IMR-90 (cell line): Measurements from ENCODE around the gene DLL1. TPM values are rescaled to one million over a fixed set of nuclear protein-coding genes. Genes with fewer than 3 reads are reported as not detected.

ENCODE experiments used
- ATAC-seq: fragments of 200-7000 bp; cut with Tn5 transposase; 2 replicates; pipeline ENCODE4 v1.9.1; 2020; ENCODE audit warnings: low read depth, mild to moderate bottlenecking, moderate library complexity
- BruUV-seq: library from RNA; stranded (reverse); fragments of 400-500 nt; replicated peaks from 2 replicates; lab custom pipeline; 2021; lab: Mats Ljungman, UMichigan
- CTCF ChIA-PET: fragments of 300-600 bp; formaldehyde crosslinking; extraction: SDS; loops from one replicate; lab custom pipeline; 2021; ENCODE audit warnings: antibody characterized with exemption; lab: Yijun Ruan, JAX
- POLR2A ChIA-PET: fragments of 300-600 bp; sonication (Branson Sonifier 250); formaldehyde crosslinking; loops from one replicate; lab custom pipeline; 2022; ENCODE audit warnings: antibody characterized with exemption; ENCODE audit not compliant: unreplicated experiment; lab: Charles Lee
- DNase-seq: peaks from one replicate; pipeline ENCODE4 v3.0.0; 2013
- H2AFZ ChIP-seq: replicated peaks from 2 replicates; pipeline ENCODE3; 2013; ENCODE audit warnings: low read length, mild to moderate bottlenecking; ENCODE audit not compliant: poor library complexity
- H2AK5ac ChIP-seq: 2 replicates; pipeline ENCODE4 v1.6.1; 2013; ENCODE audit warnings: low read depth, low read length, inconsistent platforms
- H2AK9ac ChIP-seq: replicated peaks from 2 replicates; pipeline ENCODE3; 2013; ENCODE audit warnings: mild to moderate bottlenecking, low read depth, low read length, moderate library complexity; ENCODE audit not compliant: poor library complexity
- H2BK120ac ChIP-seq: 2 replicates; pipeline ENCODE4 v1.6.1; 2013; ENCODE audit warnings: low read depth, low read length, inconsistent platforms
- H2BK15ac ChIP-seq: 3 replicates; pipeline ENCODE4 v1.6.1; 2013; ENCODE audit warnings: low read depth, low read length, inconsistent platforms
- H2BK20ac ChIP-seq: 2 replicates; pipeline ENCODE4 v1.6.1; 2013; ENCODE audit warnings: low read depth, mild to moderate bottlenecking, inconsistent platforms, low read length, moderate library complexity
- H2BK5ac ChIP-seq: 2 replicates; pipeline ENCODE4 v1.6.1; 2013; ENCODE audit warnings: mild to moderate bottlenecking, low read depth, low read length, inconsistent platforms; ENCODE audit not compliant: poor library complexity, severe bottlenecking
- H3K14ac ChIP-seq: replicated peaks from 2 replicates; pipeline ENCODE4 v1.6.1; 2013; ENCODE audit warnings: low read depth, low read length, inconsistent platforms
- H3K18ac ChIP-seq: 2 replicates; pipeline ENCODE4 v1.6.1; 2013; ENCODE audit warnings: low read depth, low read length, control low read depth
- H3K23ac ChIP-seq: 2 replicates; pipeline ENCODE4 v1.6.1; 2013; ENCODE audit warnings: low read depth, low read length, inconsistent platforms
- H3K27ac ChIP-seq: 2 replicates; pipeline ENCODE4 v1.5.1; 2013; ENCODE audit warnings: mild to moderate bottlenecking, control low read depth, low read length; ENCODE audit not compliant: insufficient read depth
- H3K27me3 ChIP-seq: 2 replicates; pipeline ENCODE4 v1.6.1; 2013; ENCODE audit warnings: low read length; ENCODE audit not compliant: control insufficient read depth, insufficient read depth
- H3K36me3 ChIP-seq: 2 replicates; pipeline ENCODE4 v1.6.1; 2013; ENCODE audit warnings: low read length, mixed read lengths; ENCODE audit not compliant: control insufficient read depth, insufficient read depth
- H3K4ac ChIP-seq: 2 replicates; pipeline ENCODE4 v1.6.1; 2013; ENCODE audit warnings: low read depth, low read length, inconsistent platforms
- H3K4me1 ChIP-seq: 2 replicates; pipeline ENCODE4 v1.6.1; 2013; ENCODE audit warnings: low read length, mixed read lengths; ENCODE audit not compliant: control insufficient read depth, insufficient read depth
- H3K4me2 ChIP-seq: 2 replicates; pipeline ENCODE4 v1.6.1; 2013; ENCODE audit warnings: low read depth, mild to moderate bottlenecking, control low read depth, low read length, moderate library complexity
- H3K4me3 ChIP-seq: 2 replicates; pipeline ENCODE4 v1.5.1; 2013; ENCODE audit warnings: low read depth, mild to moderate bottlenecking, control low read depth, low read length, moderate library complexity; ENCODE audit not compliant: insufficient read depth
- H3K56ac ChIP-seq: 2 replicates; pipeline ENCODE4 v1.6.1; 2013; ENCODE audit warnings: low read length, inconsistent platforms; ENCODE audit not compliant: insufficient read depth; ENCODE audit errors: extremely low read depth
- H3K79me1 ChIP-seq, 2 experiments: 2 replicates each; pipeline ENCODE4 v1.6.1; 2013; ENCODE audit warnings: low read length in 2 of 2, inconsistent platforms in 1 of 2, low read depth in 1 of 2
- H3K9ac ChIP-seq: 2 replicates; pipeline ENCODE4 v1.6.1; 2013; ENCODE audit warnings: low read depth, low read length, control low read depth
- H3K9me1 ChIP-seq: 2 replicates; pipeline ENCODE4 v1.6.1; 2013; ENCODE audit warnings: low read length, inconsistent platforms; ENCODE audit not compliant: insufficient read depth
- H3K9me3 ChIP-seq: 2 replicates; pipeline ENCODE4 v1.6.1; 2013; ENCODE audit warnings: low read length; ENCODE audit not compliant: control insufficient read depth, insufficient read depth
- H4K20me1 ChIP-seq: 2 replicates; pipeline ENCODE4 v1.6.1; 2013; ENCODE audit warnings: low read length, inconsistent platforms; ENCODE audit not compliant: insufficient read depth
- H4K5ac ChIP-seq: 2 replicates; pipeline ENCODE4 v1.6.1; 2013; ENCODE audit warnings: mild to moderate bottlenecking, low read depth, low read length, control low read depth
- H4K8ac ChIP-seq, 2 experiments: 2 replicates each; pipeline ENCODE4 v1.6.1; 2013; ENCODE audit warnings: low read depth in 2 of 2, low read length in 2 of 2, control low read depth in 1 of 2, inconsistent platforms in 1 of 2
- H4K91ac ChIP-seq: 2 replicates; pipeline ENCODE4 v1.6.1; 2013; ENCODE audit warnings: low read depth, low read length, inconsistent platforms; ENCODE audit not compliant: insufficient read depth
- BHLHE40 ChIP-seq: fragments of 150-350 bp; IDR thresholded peaks from 2 replicates; pipeline ENCODE4 v1.6.1; 2016; ENCODE audit warnings: mild to moderate bottlenecking, low read depth, low read length
- CEBPB ChIP-seq: IDR thresholded peaks from 2 replicates; pipeline ENCODE4 v1.6.1; 2012; ENCODE audit warnings: low read depth, low read length, improper control_type of control experiment
- CHD1 ChIP-seq: IDR thresholded peaks from 2 replicates; pipeline ENCODE4 v1.6.1; 2012; ENCODE audit warnings: low read depth, low read length, improper control_type of control experiment
- ELK1 ChIP-seq: fragments of 150-350 bp; IDR thresholded peaks from 2 replicates; pipeline ENCODE4 v1.6.1; 2016; ENCODE audit warnings: low read depth, mild to moderate bottlenecking, low read length, moderate library complexity, borderline replicate concordance
- FOS ChIP-seq: fragments of 150-350 bp; IDR thresholded peaks from 2 replicates; pipeline ENCODE4 v1.6.1; 2016; ENCODE audit warnings: low read depth, low read length
- MAFK ChIP-seq: IDR thresholded peaks from 2 replicates; pipeline ENCODE4 v1.6.1; 2012; ENCODE audit warnings: low read depth, low read length, improper control_type of control experiment
- MAZ ChIP-seq: IDR thresholded peaks from 2 replicates; pipeline ENCODE4 v1.6.1; 2012; ENCODE audit warnings: low read depth, mild to moderate bottlenecking, low read length, improper control_type of control experiment, moderate library complexity, borderline replicate concordance
- MXI1 ChIP-seq: IDR thresholded peaks from 2 replicates; pipeline ENCODE4 v1.6.1; 2012; ENCODE audit warnings: low read depth, mild to moderate bottlenecking, low read length, moderate library complexity, borderline replicate concordance
- NFE2L2 ChIP-seq: fragments of 150-350 bp; IDR thresholded peaks from 2 replicates; pipeline ENCODE4 v1.6.1; 2016; ENCODE audit warnings: low read depth, mild to moderate bottlenecking, low read length
- POLR2A ChIP-seq: IDR thresholded peaks from 2 replicates; pipeline ENCODE4 v1.6.1; 2012; ENCODE audit warnings: mild to moderate bottlenecking, low read depth, low read length
- RAD21 ChIP-seq: IDR thresholded peaks from 2 replicates; pipeline ENCODE4 v1.6.1; 2012; ENCODE audit warnings: low read length, improper control_type of control experiment
- RCOR1 ChIP-seq: IDR thresholded peaks from 2 replicates; pipeline ENCODE4 v1.6.1; 2012; ENCODE audit warnings: mild to moderate bottlenecking, low read length, improper control_type of control experiment; ENCODE audit not compliant: insufficient replicate concordance
- RFX5 ChIP-seq: IDR thresholded peaks from 2 replicates; pipeline ENCODE4 v1.8.0; 2012; ENCODE audit warnings: low read depth, mild to moderate bottlenecking, low read length, moderate library complexity
- SMC3 ChIP-seq: fragments of 150-350 bp; IDR thresholded peaks from 2 replicates; pipeline ENCODE4 v1.6.1; 2016; ENCODE audit warnings: low read depth, mild to moderate bottlenecking, antibody characterized with exemption, low read length, moderate library complexity
- USF2 ChIP-seq: fragments of 150-350 bp; IDR thresholded peaks from 2 replicates; pipeline ENCODE4 v1.6.1; 2017; ENCODE audit warnings: mild to moderate bottlenecking, antibody characterized with exemption, low read length, low read depth
- WGBS, 2 experiments: methylation state at CpG; one replicate each; pipeline versions ENCODE4 v1.1.5 to v1.1.7; 2013; ENCODE audit warnings: missing lambda C conversion rate in 2 of 2; ENCODE audit not compliant: insufficient read length in 1 of 2; ENCODE audit errors: extremely low coverage in 2 of 2; 5-methylcytosine and 5-hydroxymethylcytosine counted together
- dilution Hi-C: fragments of 300-500 bp; cut with HindIII; formaldehyde crosslinking; loops from one replicate; pipeline ENCODE4 v1.14.3; 2018; ENCODE audit warnings: low sequenced_read_pairs; ENCODE audit not compliant: unreplicated experiment
- in situ Hi-C: fragments of 300-500 bp; cut with MboI; formaldehyde crosslinking; loops from 3 replicates; pipeline ENCODE4 v1.14.3; 2019; ENCODE audit warnings: low sequenced_read_pairs, inconsistent platforms, mixed read lengths
- intact Hi-C: fragments of 100-400 bp; cut with micrococcal nuclease; formaldehyde crosslinking; loops from 2 replicates; pipeline ENCODE4 v1.10.0; 2022
- polyA plus RNA-seq, 3 experiments: library from polyadenylated mRNA; depleted of rRNA; stranded (reverse); fragments of >200 nt; gene quantifications; 2 replicates each; pipeline ENCODE4 v1.2.3, GENCODE V29; 2012; ENCODE audit warnings: low replicate concordance in 1 of 3
- total RNA-seq: library from RNA; depleted of rRNA; stranded (reverse); fragments of >200 nt; gene quantifications from 2 replicates; pipeline ENCODE4 v1.2.3, GENCODE V29; 2012

The DLL1 gene
- total and polyA plus RNA-seq, 2 of the 4 experiments (the other 2 are of a cell fraction): under 0.01 to 0.31 TPM

- WGBS, 2 experiments: no CpG with 5 or more reads among the region's 9 CpGs
Measured at GRCh38 chr6:170234419-170234818, 56.5 kb downstream of the DLL1 start.

More at GRCh38 chr6:170234419-170234818, 56.5 kb downstream of the DLL1 start:
- Histone ChIP-seq H2BK5ac (no peak overlapping the region), H2BK120ac (no peak overlapping the region), H4K5ac (no peak overlapping the region), H3K4me1 (peaks cover 12% of the 10 kb centered on the region; the same call in 1 of the 2 replicates), H3K36me3 (no peaks in the 10 kb centered on the region), H2AFZ (no peak overlapping the region), H3K18ac (no peak overlapping the region), H3K23ac (no peak overlapping the region), H2AK5ac (no peak overlapping the region), H4K91ac (no peak overlapping the region), H3K4ac (no peak overlapping the region), H3K27me3 (no peaks in the 10 kb centered on the region; the same call in 1 of the 2 replicates), H3K9me1 (no peaks in the 10 kb centered on the region), H4K20me1 (no peaks in the 10 kb centered on the region; the same call in 1 of the 2 replicates), H3K14ac (no peak overlapping the region), H4K8ac (no peak overlapping the region), H3K9ac (no peak overlapping the region), H3K4me3 (no peak overlapping the region), H3K56ac (no peak overlapping the region), H2BK15ac (no peak overlapping the region), H2BK20ac (no peak overlapping the region), H3K27ac (no peak overlapping the region), H2AK9ac (no peak overlapping the region), H3K79me1 (no peaks in the 10 kb centered on the region), H3K9me3 (no peaks in the 10 kb centered on the region), H3K4me2 (no peak overlapping the region)
- ChIA-PET CTCF (no interaction called here), POLR2A (no interaction called here)
- in situ Hi-C loops (no loop called here), intact Hi-C loops (no loop called here), dilution Hi-C loops (no loop called here)
- no TSS peak for BruUV-seq
- TF ChIP-seq SMC3 (no peak), BHLHE40 (no peak), FOS (no peak), RAD21 (no peak), POLR2A (no peak), USF2 (no peak), RCOR1 (no peak), MXI1 (no peak), MAFK (no peak), NFE2L2 (no peak), CHD1 (no peak), CEBPB (no peak), MAZ (no peak), ELK1 (no peak), RFX5 (no peak)
- DNase-seq (no peak), ATAC-seq (no peak)
